Mesendoderm (in vitro differentiated cells): Measurements from ENCODE around the gene CHD6.

ENCODE experiments used
- DNase-seq: peaks from one replicate; pipeline ENCODE4 v3.0.0; 2013
- H2AK5ac ChIP-seq: 2 replicates; pipeline ENCODE4 v1.6.1; 2013; ENCODE audit warnings: low read length, inconsistent platforms
- H2BK120ac ChIP-seq: 2 replicates; pipeline ENCODE4 v1.6.1; 2013; ENCODE audit warnings: low read depth, mild to moderate bottlenecking, low read length, moderate library complexity, mixed read lengths
- H2BK15ac ChIP-seq: replicated peaks from 2 replicates; pipeline ENCODE4 v1.6.1; 2013; ENCODE audit warnings: low read depth, mild to moderate bottlenecking, moderate library complexity
- H2BK5ac ChIP-seq: 2 replicates; pipeline ENCODE4 v1.6.1; 2013; ENCODE audit warnings: low read length, inconsistent platforms
- H3K18ac ChIP-seq: 2 replicates; pipeline ENCODE4 v1.6.1; 2013; ENCODE audit warnings: mild to moderate bottlenecking, low read length, mixed read lengths
- H3K23ac ChIP-seq: one replicate; pipeline ENCODE4 v1.6.1; 2013; ENCODE audit warnings: low read length
- H3K27ac ChIP-seq: 2 replicates; pipeline ENCODE4 v1.5.1; 2013; ENCODE audit warnings: low read depth, mild to moderate bottlenecking, inconsistent platforms, low read length, moderate library complexity
- H3K27me3 ChIP-seq: 2 replicates; pipeline ENCODE4 v1.6.1; 2013; ENCODE audit warnings: low read length, control low read depth, mild to moderate bottlenecking, inconsistent platforms; ENCODE audit not compliant: insufficient read depth, poor library complexity
- H3K36me3 ChIP-seq: 2 replicates; pipeline ENCODE4 v1.6.1; 2013; ENCODE audit warnings: low read length, inconsistent platforms; ENCODE audit not compliant: control insufficient read depth, insufficient read depth
- H3K4ac ChIP-seq: one replicate; pipeline ENCODE4 v1.6.1; 2013; ENCODE audit warnings: low read depth, mild to moderate bottlenecking, low read length, moderate library complexity
- H3K4me1 ChIP-seq: 2 replicates; pipeline ENCODE4 v1.6.1; 2013; ENCODE audit warnings: low read depth, low read length, inconsistent platforms; ENCODE audit not compliant: control insufficient read depth
- H3K4me2 ChIP-seq: 2 replicates; pipeline ENCODE4 v1.6.1; 2013; ENCODE audit warnings: low read length
- H3K4me3 ChIP-seq: 2 replicates; pipeline ENCODE4 v1.5.1; 2013; ENCODE audit warnings: mild to moderate bottlenecking, low read length
- H3K56ac ChIP-seq: one replicate; pipeline ENCODE4 v1.6.1; 2013; ENCODE audit warnings: low read length
- H3K79me1 ChIP-seq: 2 replicates; pipeline ENCODE4 v1.6.1; 2013; ENCODE audit warnings: low read length, inconsistent platforms
- H3K79me2 ChIP-seq: 2 replicates; pipeline ENCODE4 v1.6.1; 2013; ENCODE audit warnings: mild to moderate bottlenecking, low read length; ENCODE audit not compliant: control insufficient read depth, insufficient read depth
- H3K9ac ChIP-seq: 2 replicates; pipeline ENCODE4 v1.6.1; 2013; ENCODE audit warnings: low read length, inconsistent platforms
- H4K5ac ChIP-seq: one replicate; pipeline ENCODE4 v1.6.1; 2013; ENCODE audit warnings: low read length
- H4K8ac ChIP-seq: one replicate; pipeline ENCODE4 v1.6.1; 2013; ENCODE audit warnings: low read depth, mild to moderate bottlenecking, control low read depth, low read length, moderate library complexity
- WGBS: extraction: QIAGEN DNeasy Blood & Tissue Kit; methylation state at CpG from one replicate; pipeline ENCODE4 v1.1.7; 2013; ENCODE audit warnings: low lambda C conversion rate, missing lambda C conversion rate; ENCODE audit not compliant: insufficient coverage; ENCODE audit errors: extremely low coverage; 5-methylcytosine and 5-hydroxymethylcytosine counted together

The CHD6 gene

DNA sequence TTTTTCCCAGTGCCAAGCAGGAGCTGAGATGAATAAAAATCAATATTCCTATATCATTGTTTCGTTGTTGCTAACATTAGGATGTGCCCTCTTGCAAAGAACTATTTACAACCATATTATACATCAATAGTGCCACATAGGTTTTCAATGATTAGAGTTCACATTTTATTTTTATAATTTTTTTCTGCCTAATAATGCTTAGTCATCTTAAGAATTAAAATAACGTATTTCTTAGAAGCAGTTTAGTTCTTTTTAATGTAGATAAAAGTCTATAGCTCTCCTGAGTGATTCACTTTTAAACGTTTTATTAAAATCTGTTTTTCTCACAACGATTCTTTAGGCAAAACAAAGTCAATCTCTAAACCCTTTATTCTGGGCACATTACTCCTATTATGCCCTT, 71.6 kb downstream of the CHD6 start:
- no peak overlapping the region for H3K4me3 ChIP-seq
- H3K79me1 ChIP-seq, result peaks cover 19% of the 10 kb centered on the region
- no peak overlapping the region for H3K9ac ChIP-seq
- no peak overlapping the region for H2AK5ac ChIP-seq
- no peak overlapping the region for H4K8ac ChIP-seq
- no peak overlapping the region for H2BK15ac ChIP-seq
- no peak overlapping the region for H2BK5ac ChIP-seq
- no peak for DNase-seq
- no peaks in the 10 kb centered on the region for H3K36me3 ChIP-seq
- H2BK120ac ChIP-seq, result no peak overlapping the region
- no peak overlapping the region for H3K18ac ChIP-seq
- no peak overlapping the region for H4K5ac ChIP-seq
- no CpG with 5 or more reads among the region's 4 CpGs for WGBS
- H3K4me2 ChIP-seq, result no peak overlapping the region
- no peak overlapping the region for H3K27ac ChIP-seq
- no peaks in the 10 kb centered on the region for H3K27me3 ChIP-seq
- no peak overlapping the region for H3K23ac ChIP-seq
- H3K4ac ChIP-seq, result no peak overlapping the region
- H3K79me2 ChIP-seq, result peaks cover 17% of the 10 kb centered on the region
- no peak overlapping the region for H3K56ac ChIP-seq
- H3K4me1 ChIP-seq, result no peaks in the 10 kb centered on the region

DNA sequence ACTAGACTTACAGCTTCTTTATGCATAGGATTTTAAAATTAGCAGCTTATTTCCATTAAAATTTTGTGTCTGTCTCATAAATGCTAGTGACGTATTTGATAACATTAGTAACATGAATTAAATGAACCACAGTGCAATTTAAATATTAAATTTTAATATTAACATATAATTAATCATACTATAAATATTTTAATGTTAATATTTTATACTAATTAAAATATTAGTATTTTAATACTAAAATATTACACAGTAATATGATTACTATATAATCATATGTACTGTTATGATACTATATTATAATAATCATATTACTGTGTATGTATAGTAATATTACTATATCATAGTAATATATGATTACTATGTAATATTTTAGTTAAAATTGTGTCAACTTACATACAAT, 73.7 kb downstream of the CHD6 start:
- H3K18ac ChIP-seq, result no peak overlapping the region
- no peak overlapping the region for H3K56ac ChIP-seq
- DNase-seq, result no peak
- no peaks in the 10 kb centered on the region for H3K4me1 ChIP-seq
- no peak overlapping the region for H3K4me2 ChIP-seq
- H4K5ac ChIP-seq, result no peak overlapping the region
- H3K79me2 ChIP-seq, result peaks cover 11% of the 10 kb centered on the region
- no peak overlapping the region for H4K8ac ChIP-seq
- no peak overlapping the region for H2BK15ac ChIP-seq
- H3K79me1 ChIP-seq, result peaks cover 19% of the 10 kb centered on the region
- no peak overlapping the region for H3K23ac ChIP-seq
- no peak overlapping the region for H2AK5ac ChIP-seq
- no peaks in the 10 kb centered on the region for H3K36me3 ChIP-seq
- no peak overlapping the region for H2BK120ac ChIP-seq
- H3K4ac ChIP-seq, result no peak overlapping the region
- H3K4me3 ChIP-seq, result no peak overlapping the region
- no peak overlapping the region for H3K27ac ChIP-seq
- H3K9ac ChIP-seq, result no peak overlapping the region
- H3K27me3 ChIP-seq, result no peaks in the 10 kb centered on the region
- no CpG with 5 or more reads among the region's 1 CpG for WGBS
- H2BK5ac ChIP-seq, result no peak overlapping the region

DNA sequence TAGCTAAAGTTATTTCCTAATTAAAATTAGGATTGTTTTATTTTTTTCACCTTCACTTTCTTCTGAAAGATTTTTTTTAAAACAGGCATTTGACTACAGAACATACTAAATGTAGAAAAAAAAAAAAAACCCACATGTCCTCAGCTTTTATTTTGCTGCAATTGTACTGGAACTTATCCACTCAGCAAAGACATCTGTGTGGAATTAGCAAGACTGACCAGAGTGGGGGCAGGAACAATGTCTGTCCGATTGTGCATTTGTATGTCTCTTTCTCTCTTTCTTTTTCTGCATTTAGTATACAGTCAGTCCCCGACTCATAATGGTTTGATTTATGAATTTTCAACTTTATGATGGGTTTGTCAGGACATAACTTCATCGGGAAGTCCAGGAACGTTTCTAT, 77.3 kb downstream of the CHD6 start:
- Histone ChIP-seq H4K8ac (no peak overlapping the region), H2BK120ac (no peak overlapping the region), H3K4me2 (no peak overlapping the region), H3K56ac (no peak overlapping the region), H3K27me3 (no peaks in the 10 kb centered on the region), H3K23ac (no peak overlapping the region), H3K4me1 (no peaks in the 10 kb centered on the region), H2BK5ac (no peak overlapping the region), H3K4ac (no peak overlapping the region), H3K79me1 (peaks cover 19% of the 10 kb centered on the region), H3K79me2 (peaks cover 4% of the 10 kb centered on the region), H3K4me3 (no peak overlapping the region), H2AK5ac (no peak overlapping the region), H3K9ac (no peak overlapping the region), H2BK15ac (no peak overlapping the region), H3K18ac (no peak overlapping the region), H3K27ac (no peak overlapping the region), H4K5ac (no peak overlapping the region), H3K36me3 (no peaks in the 10 kb centered on the region)
- WGBS, result no CpG with 5 or more reads among the region's 4 CpGs
- DNase-seq, result no peak

DNA sequence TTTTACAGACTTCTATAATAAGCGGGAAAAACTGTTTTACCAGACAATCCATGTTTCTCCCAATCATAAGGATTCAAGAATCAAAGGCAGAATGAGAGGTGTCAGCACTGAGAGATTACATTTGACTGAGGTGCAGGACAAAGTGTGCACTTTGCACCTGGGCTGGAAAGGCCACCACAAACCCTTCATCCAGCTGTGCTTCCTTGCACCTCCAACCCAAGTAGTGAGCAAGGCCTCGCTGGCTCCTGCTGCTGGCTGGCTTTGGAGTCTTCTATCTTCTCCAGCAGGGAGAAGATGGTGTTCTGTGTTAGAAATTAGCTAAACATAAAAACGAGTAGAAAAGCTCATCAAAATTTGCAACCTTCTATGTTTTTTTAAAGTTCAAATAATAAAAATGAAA, 77.7 kb downstream of the CHD6 start:
- WGBS, result no CpG with 5 or more reads among the region's 3 CpGs

DNA sequence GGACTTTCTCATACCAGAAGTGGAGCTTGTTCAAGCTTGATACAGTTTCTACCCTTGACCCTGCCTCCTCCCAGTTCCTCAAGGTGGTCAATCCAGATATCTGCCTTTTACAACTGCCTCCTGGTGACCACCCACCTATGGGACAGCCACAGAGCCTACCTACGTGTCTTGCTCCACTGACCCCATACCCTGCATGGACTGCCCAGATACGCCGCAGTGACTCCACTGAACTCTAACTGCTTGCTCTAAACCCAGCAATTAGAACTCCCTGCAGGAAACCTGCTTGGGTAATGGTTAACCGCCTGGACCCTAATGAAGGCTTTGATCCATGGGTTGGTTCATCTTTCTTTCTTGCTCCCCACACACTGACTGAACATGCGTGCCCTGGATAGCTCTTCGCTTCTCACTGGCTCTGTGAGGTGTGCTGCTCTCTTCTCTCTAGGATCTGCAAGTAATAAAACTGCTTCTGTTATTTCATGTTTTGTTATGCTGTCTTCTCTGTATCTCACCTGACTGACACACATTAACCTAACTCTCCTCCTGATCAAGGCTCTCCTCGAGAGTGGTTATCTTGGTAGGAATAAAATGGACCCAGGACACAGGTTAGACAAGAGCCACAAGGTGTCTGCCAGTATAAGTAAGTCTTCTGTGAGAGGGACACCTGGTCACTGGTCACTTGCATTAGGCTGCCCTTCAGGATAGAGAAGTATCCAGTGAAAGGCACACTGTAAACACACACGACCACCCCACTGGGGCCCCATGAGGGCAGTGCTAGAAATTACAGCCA, 79.2 kb downstream of the CHD6 start:
- peaks cover 15% of the 10 kb centered on the region for H3K79me1 ChIP-seq
- H3K4ac ChIP-seq, result no peak overlapping the region
- DNase-seq, result no peak
- H2AK5ac ChIP-seq, result no peak overlapping the region
- H2BK15ac ChIP-seq, result no peak overlapping the region
- no peaks in the 10 kb centered on the region for H3K4me1 ChIP-seq
- H3K79me2 ChIP-seq, result no peaks in the 10 kb centered on the region
- no peaks in the 10 kb centered on the region for H3K36me3 ChIP-seq
- no peak overlapping the region for H4K5ac ChIP-seq
- no peak overlapping the region for H3K18ac ChIP-seq
- no peak overlapping the region for H4K8ac ChIP-seq
- no peak overlapping the region for H3K4me3 ChIP-seq
- WGBS, result no CpG with 5 or more reads among the region's 8 CpGs
- H3K27me3 ChIP-seq, result no peaks in the 10 kb centered on the region
- no peak overlapping the region for H3K27ac ChIP-seq
- H3K23ac ChIP-seq, result no peak overlapping the region
- H3K4me2 ChIP-seq, result no peak overlapping the region
- H3K9ac ChIP-seq, result no peak overlapping the region
- H2BK120ac ChIP-seq, result no peak overlapping the region
- no peak overlapping the region for H2BK5ac ChIP-seq
- no peak overlapping the region for H3K56ac ChIP-seq

More for the DNA sequence above, 77.7 kb downstream of the CHD6 start:
- Histone ChIP-seq H3K4me1 (no peaks in the 10 kb centered on the region), H3K36me3 (no peaks in the 10 kb centered on the region), H4K8ac (no peak overlapping the region), H3K79me2 (peaks cover 3% of the 10 kb centered on the region), H3K27ac (no peak overlapping the region), H2BK120ac (no peak overlapping the region), H3K4me3 (no peak overlapping the region), H3K4me2 (no peak overlapping the region), H3K9ac (no peak overlapping the region), H3K79me1 (peaks cover 16% of the 10 kb centered on the region), H3K23ac (no peak overlapping the region), H2AK5ac (no peak overlapping the region), H3K56ac (no peak overlapping the region), H3K18ac (no peak overlapping the region), H3K27me3 (no peaks in the 10 kb centered on the region), H2BK15ac (no peak overlapping the region), H2BK5ac (no peak overlapping the region), H4K5ac (no peak overlapping the region), H3K4ac (no peak overlapping the region)
- no peak for DNase-seq

DNA sequence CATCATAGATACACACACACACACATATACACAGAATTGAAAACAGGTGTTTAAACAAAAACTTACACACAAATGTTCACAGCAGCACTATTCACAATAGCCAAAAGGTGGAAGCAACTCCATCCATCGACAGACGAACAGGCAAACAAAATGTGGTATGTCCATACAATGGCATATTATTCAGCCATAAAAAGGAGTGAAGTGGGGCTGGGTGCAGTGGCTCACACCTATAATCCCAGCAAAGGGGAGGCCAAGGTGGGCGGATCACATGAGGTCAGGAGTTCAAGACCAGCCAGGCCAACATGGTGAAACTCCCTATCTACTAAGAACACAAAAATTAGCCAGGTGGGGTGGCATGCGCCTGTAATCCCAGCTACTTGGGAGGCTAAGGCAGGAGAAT, 80.3 kb downstream of the CHD6 start:
- Histone ChIP-seq H3K18ac (no peak overlapping the region), H3K4me1 (no peaks in the 10 kb centered on the region), H3K4ac (no peak overlapping the region), H3K4me2 (no peak overlapping the region), H2AK5ac (no peak overlapping the region), H3K79me2 (no peaks in the 10 kb centered on the region), H2BK5ac (no peak overlapping the region), H3K9ac (no peak overlapping the region), H3K56ac (no peak overlapping the region), H3K4me3 (no peak overlapping the region), H3K23ac (no peak overlapping the region), H4K5ac (no peak overlapping the region), H4K8ac (no peak overlapping the region), H3K27me3 (no peaks in the 10 kb centered on the region), H3K36me3 (no peaks in the 10 kb centered on the region), H2BK15ac (no peak overlapping the region), H3K27ac (no peak overlapping the region), H2BK120ac (no peak overlapping the region), H3K79me1 (peaks cover 15% of the 10 kb centered on the region)
- DNase-seq, result no peak
- WGBS, result no CpG with 5 or more reads among the region's 4 CpGs
